Prostate gland (tissue), 2 donors: ENCODE data around the gene OLAH. TPM values are rescaled to one million over a fixed set of nuclear protein-coding genes. Genes with fewer than 3 reads are reported as not detected.

ENCODE experiments used
- DNase-seq: peaks from one replicate; pipeline ENCODE4 v3.0.0-alpha.2; 2019; ENCODE audit warnings: low spot score
- H3K27ac ChIP-seq, 2 donors: fragments of 200-600 bp; sonication (generic); 2 replicates each; pipeline ENCODE4 v1.5.1; 2017 to 2019
- H3K27me3 ChIP-seq: fragments of 200-600 bp; sonication (generic); replicated peaks from 2 replicates; pipeline ENCODE4 v1.5.1; 2019; ENCODE audit not compliant: insufficient read depth
- H3K36me3 ChIP-seq, 2 donors: fragments of 200-600 bp; sonication (generic); 1 replicate in 1 of 2; 2 replicates in 1 of 2; pipeline versions ENCODE4 v1.5.1 to v1.8.1; 2017 to 2019
- H3K4me1 ChIP-seq: fragments of 200-600 bp; sonication (generic); replicated peaks from 2 replicates; pipeline ENCODE4 v1.5.1; 2019
- H3K4me3 ChIP-seq, 2 donors: fragments of 200-600 bp; sonication (generic); 2 replicates each; pipeline ENCODE4 v1.5.1; 2017 to 2019
- H3K9me3 ChIP-seq: fragments of 200-600 bp; sonication (generic); 2 replicates; pipeline ENCODE4 v1.5.1; 2017
- POLR2A ChIP-seq: fragments of 450-650 bp; IDR thresholded peaks from one replicate; pipeline ENCODE4 v1.6.1; 2016; ENCODE audit warnings: antibody characterized with exemption, mild to moderate bottlenecking
- POLR2AphosphoS5 ChIP-seq: sonication (generic); formaldehyde crosslinking; IDR thresholded peaks from one replicate; pipeline ENCODE4 v1.6.1; 2017; ENCODE audit warnings: antibody characterized with exemption
- WGBS: methylation state at CpG from one replicate; pipeline ENCODE4 v1.1.5; 2018; 5-methylcytosine and 5-hydroxymethylcytosine counted together
- intact Hi-C: fragments of 100-400 bp; cut with DNase I; formaldehyde crosslinking; loops from one replicate; pipeline ENCODE4 v1.14.2; 2022
- total RNA-seq, 2 donors: library from RNA; depleted of rRNA; stranded (reverse); fragments of >200 nt; gene quantifications; one replicate each; pipeline ENCODE4 v1.1.0, GENCODE V29; 2016
- TF ChIP-seq, protein P1 (sequence below), 4 experiments: fragments of 200-600 bp in 2 of 4; fragments of 450-650 bp in 2 of 4; sonication (generic) in 2 of 4; IDR thresholded peaks; 1 replicate in 3 of 4; 2 replicates in 1 of 4; pipeline ENCODE4 v1.5.1; 2016 to 2019; ENCODE audit warnings: antibody characterized with exemption in 4 of 4, mild to moderate bottlenecking in 2 of 4, moderate library complexity in 2 of 4

Gene OLAH
- total RNA-seq, 2 donors from 2014 or later: 5.3 TPM; not detected in 1

- H3K27ac ChIP-seq: no peak overlapping the region
- H3K9me3 ChIP-seq: no peaks in the 10 kb centered on the region
- no peak overlapping the region for H3K4me3 ChIP-seq
- H3K36me3 ChIP-seq: no peaks in the 10 kb centered on the region
- 80% methylated on average over 4 of the region's 4 CpGs for WGBS
- intact Hi-C loops: no loop called here
- no peaks in the 10 kb centered on the region for H3K27me3 ChIP-seq
- no peaks in the 10 kb centered on the region for H3K4me1 ChIP-seq
- DNase-seq: no peak
- TF ChIP-seq POLR2A: no peak
- TF ChIP-seq, protein P1, sequence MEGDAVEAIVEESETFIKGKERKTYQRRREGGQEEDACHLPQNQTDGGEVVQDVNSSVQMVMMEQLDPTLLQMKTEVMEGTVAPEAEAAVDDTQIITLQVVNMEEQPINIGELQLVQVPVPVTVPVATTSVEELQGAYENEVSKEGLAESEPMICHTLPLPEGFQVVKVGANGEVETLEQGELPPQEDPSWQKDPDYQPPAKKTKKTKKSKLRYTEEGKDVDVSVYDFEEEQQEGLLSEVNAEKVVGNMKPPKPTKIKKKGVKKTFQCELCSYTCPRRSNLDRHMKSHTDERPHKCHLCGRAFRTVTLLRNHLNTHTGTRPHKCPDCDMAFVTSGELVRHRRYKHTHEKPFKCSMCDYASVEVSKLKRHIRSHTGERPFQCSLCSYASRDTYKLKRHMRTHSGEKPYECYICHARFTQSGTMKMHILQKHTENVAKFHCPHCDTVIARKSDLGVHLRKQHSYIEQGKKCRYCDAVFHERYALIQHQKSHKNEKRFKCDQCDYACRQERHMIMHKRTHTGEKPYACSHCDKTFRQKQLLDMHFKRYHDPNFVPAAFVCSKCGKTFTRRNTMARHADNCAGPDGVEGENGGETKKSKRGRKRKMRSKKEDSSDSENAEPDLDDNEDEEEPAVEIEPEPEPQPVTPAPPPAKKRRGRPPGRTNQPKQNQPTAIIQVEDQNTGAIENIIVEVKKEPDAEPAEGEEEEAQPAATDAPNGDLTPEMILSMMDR (IDR thresholded peaks at IDR 0.05): no peak
- TF ChIP-seq POLR2AphosphoS5: no peak
Observed at GRCh38 chr10:15059914-15060313, 16.2 kb downstream of the OLAH start.

DNA sequence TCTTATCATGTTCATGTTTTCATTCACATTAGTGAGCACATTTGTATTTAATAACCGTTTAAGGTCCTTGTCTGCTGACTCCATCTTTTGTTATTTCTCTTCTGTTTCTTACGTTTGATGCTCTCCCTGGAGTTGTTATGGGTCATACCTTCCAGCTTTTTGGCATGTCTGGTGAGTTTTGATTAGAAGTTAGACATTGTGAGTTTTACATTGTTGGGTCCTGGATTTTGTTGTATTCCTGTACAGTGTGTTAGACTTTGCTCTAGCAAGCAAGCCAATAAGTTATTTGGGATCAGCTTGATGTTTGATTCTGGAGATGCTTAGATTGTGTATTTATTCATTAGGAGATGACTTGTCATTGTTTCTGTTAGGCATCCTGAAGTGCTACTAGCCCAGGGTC, 16.9 kb downstream of the OLAH start:
- Histone ChIP-seq H3K4me1 (no peaks in the 10 kb centered on the region), H3K27me3 (no peaks in the 10 kb centered on the region), H3K36me3 (no peaks in the 10 kb centered on the region), H3K4me3 (no peak overlapping the region), H3K9me3 (no peaks in the 10 kb centered on the region), H3K27ac (no peak overlapping the region)
- no peak for DNase-seq
- WGBS: 94% methylated on average over 2 of the region's 2 CpGs
- TF ChIP-seq POLR2A: no peak
- intact Hi-C loops: no loop called here

GRCh38 chr10:15067154-15067553, 23.4 kb downstream of the OLAH start:
- Histone ChIP-seq H3K4me1 (no peaks in the 10 kb centered on the region), H3K4me3 (no peak overlapping the region), H3K9me3 (no peaks in the 10 kb centered on the region), H3K27me3 (no peaks in the 10 kb centered on the region), H3K27ac (no peak overlapping the region), H3K36me3 (no peaks in the 10 kb centered on the region)
- intact Hi-C loops: no loop called here
- DNase-seq: no peak
- 93% methylated on average over 5 of the region's 5 CpGs for WGBS
- TF ChIP-seq POLR2A (no peak), POLR2AphosphoS5 (no peak)
- TF ChIP-seq, protein P1 (IDR thresholded peaks at IDR 0.05): no peak

GRCh38 chr10:15068802-15069201, 25.1 kb downstream of the OLAH start:
- TF ChIP-seq POLR2AphosphoS5 (no peak), POLR2A (no peak)
- TF ChIP-seq, protein P1 (IDR thresholded peaks at IDR 0.05): no peak
- Histone ChIP-seq H3K4me1 (no peaks in the 10 kb centered on the region), H3K27me3 (no peaks in the 10 kb centered on the region), H3K4me3 (no peak overlapping the region), H3K27ac (no peak overlapping the region), H3K36me3 (no peaks in the 10 kb centered on the region), H3K9me3 (no peaks in the 10 kb centered on the region)
- 81% methylated on average over 3 of the region's 3 CpGs for WGBS
- no peak for DNase-seq
- intact Hi-C loops: no loop called here

GRCh38 chr10:15069230-15069629, 25.5 kb downstream of the OLAH start:
- intact Hi-C loops: no loop called here

More at GRCh38 chr10:15069230-15069629, 25.5 kb downstream of the OLAH start:
- Histone ChIP-seq H3K27ac (no peak overlapping the region), H3K4me3 (no peak overlapping the region), H3K4me1 (no peaks in the 10 kb centered on the region), H3K36me3 (no peaks in the 10 kb centered on the region), H3K27me3 (no peaks in the 10 kb centered on the region), H3K9me3 (no peaks in the 10 kb centered on the region)
- DNase-seq: no peak
- WGBS: 74% methylated on average over 4 of the region's 4 CpGs
- TF ChIP-seq, protein P1 (IDR thresholded peaks at IDR 0.05): no peak
- no peak for TF ChIP-seq POLR2A
- TF ChIP-seq POLR2AphosphoS5: no peak
